ENCODE data around the gene FREY1. TPM values are rescaled to one million over a fixed set of nuclear protein-coding genes. Genes with fewer than 3 reads are reported as not detected.
"Not testable (repeated sequence)": the region's sequence is repeated elsewhere in the genome, so short reads cannot be mapped to it uniquely, and the experiment has no call there.

FREY1 gene
- total RNA-seq, 2 experiments from 2014 or later, result 1.5 to 2.3 TPM

DNA sequence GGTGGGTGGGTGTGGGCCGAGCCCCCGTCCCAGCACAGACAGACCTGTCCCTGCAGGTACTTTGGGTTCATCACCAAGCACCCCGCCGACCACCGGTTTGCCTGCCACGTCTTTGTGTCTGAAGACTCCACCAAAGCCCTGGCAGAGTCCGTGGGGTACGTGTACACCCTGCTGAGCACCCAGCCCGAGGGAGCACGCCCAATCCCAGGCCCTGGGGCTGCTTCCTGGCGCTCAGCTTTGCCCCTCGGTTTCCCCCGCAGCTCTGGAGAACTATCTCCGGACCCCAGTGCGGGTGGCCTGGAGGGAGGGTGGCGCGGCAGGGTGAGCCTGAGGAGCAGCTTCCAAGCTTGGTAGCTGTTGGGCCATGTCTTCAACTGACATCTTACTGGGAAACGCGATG, 2.0 kb downstream of the FREY1 start:
- ChIA-PET CTCF (no interaction called here), POLR2A (interaction anchor here (0.9 to 3.3 kb wide), 2 partner anchors 9 to 13 kb away, joined by 3 to 13 read pairs; partner anchors contain the start of gene PEX16)
- Mint-ChIP-seq H3K4me1 (peaks cover 9% of the 10 kb centered on the region), H3K9me3 (no peaks in the 10 kb centered on the region), H3K4me3 (no peak overlapping the region), H3K27me3 (peaks cover 16% of the 10 kb centered on the region), H3K36me3 (ENCODE audit: low read depth) (no peaks in the 10 kb centered on the region), H3K27ac (no peak overlapping the region)
- DNase-seq, result no peak

DNA sequence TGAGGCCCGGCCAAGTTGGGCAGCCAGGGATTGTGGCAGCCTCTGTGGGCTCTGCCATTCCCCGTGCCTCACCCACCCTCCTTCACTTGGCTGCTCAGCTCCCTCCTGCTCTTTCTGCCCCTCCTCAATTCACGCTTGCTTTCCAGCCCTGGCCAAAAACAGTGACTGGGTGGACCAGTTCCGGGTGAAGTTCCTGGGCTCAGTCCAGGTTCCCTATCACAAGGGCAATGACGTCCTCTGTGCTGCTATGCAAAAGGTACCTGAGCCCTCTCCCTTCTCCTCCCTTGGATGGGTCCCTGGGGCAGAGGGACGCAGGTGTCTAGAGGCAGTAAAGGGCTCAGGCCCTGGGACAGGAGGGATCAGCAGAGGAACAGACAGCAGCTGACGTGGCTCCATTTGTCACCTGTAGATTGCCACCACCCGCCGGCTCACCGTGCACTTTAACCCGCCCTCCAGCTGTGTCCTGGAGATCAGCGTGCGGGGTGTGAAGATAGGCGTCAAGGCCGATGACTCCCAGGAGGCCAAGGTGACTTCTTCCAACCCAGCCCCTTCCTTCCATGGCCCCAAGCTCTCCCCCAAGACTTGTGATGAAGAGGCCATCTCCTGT, 2.7 kb downstream of the FREY1 start:
- Mint-ChIP-seq H3K4me3 (no peak overlapping the region), H3K36me3 (ENCODE audit: low read depth) (no peaks in the 10 kb centered on the region), H3K9me3 (no peaks in the 10 kb centered on the region), H3K27ac (no peak overlapping the region), H3K27me3 (peaks cover 16% of the 10 kb centered on the region), H3K4me1 (peaks cover 10% of the 10 kb centered on the region)
- DNase-seq, result no peak
- ChIA-PET POLR2A (interaction anchor here (3.3 kb wide), 1 partner anchor 13 kb away, joined by 13 read pairs; the partner anchor contains the start of gene PEX16), CTCF (no interaction called here)

DNA sequence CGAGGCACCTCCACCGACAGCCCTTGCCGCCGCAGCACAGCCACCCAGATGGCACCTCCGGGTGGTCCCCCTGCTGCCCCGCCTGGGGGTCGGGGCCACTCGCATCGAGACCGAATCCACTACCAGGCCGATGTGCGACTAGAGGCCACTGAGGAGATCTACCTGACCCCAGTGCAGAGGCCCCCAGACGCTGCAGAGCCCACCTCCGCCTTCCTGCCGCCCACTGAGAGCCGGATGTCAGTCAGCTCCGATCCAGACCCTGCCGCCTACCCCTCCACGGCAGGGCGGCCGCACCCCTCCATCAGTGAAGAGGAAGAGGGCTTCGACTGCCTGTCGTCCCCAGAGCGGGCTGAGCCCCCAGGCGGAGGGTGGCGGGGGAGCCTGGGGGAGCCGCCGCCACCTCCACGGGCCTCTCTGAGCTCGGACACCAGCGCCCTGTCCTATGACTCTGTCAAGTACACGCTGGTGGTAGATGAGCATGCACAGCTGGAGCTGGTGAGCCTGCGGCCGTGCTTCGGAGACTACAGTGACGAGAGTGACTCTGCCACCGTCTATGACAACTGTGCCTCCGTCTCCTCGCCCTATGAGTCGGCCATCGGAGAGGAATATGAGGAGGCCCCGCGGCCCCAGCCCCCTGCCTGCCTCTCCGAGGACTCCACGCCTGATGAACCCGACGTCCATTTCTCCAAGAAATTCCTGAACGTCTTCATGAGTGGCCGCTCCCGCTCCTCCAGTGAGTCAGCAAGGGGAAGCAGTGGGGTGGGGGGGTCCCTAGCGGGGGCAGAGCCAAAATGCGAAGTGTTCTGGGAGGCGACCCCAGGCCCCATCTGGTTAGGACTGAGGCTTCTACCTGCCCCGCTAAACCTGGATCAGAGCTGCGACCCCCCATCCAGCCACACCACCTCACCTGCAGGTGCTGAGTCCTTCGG, 4.4 kb downstream of the FREY1 start:
- peaks cover 26% of the 10 kb centered on the region for H3K27me3 Mint-ChIP-seq
- DNase-seq, result no peak
- no peak overlapping the region for H3K4me3 Mint-ChIP-seq
- no peaks in the 10 kb centered on the region for H3K9me3 Mint-ChIP-seq
- peaks cover 15% of the 10 kb centered on the region for H3K4me1 Mint-ChIP-seq
- ChIA-PET POLR2A (interaction anchor here (1.9 kb wide), 1 partner anchor 14 kb away, joined by 11 read pairs; the partner anchor contains the start of gene PEX16), CTCF (no interaction called here)
- no peak overlapping the region for H3K27ac Mint-ChIP-seq
- no peaks in the 10 kb centered on the region for H3K36me3 Mint-ChIP-seq (ENCODE audit: low read depth)

DNA sequence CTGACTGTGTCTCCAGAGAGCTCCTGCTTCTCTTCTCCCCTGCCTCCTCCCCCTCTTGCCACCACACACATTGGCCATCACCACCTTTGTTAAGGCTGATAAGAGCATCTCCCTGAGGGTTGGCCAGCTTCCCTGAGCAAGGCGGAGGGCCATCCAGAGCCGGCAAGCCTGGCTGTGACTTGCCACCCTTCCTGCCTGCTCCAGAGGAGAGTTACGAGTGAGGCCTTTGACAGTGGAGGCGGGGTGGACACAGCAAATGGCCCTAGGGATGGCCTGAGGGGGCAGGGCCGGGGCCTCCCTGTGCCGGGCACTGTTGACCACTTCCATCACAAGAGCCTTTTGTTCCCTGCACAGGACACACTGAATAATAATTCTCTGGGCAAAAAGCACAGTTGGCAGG, 5.4 kb downstream of the FREY1 start:
- ChIA-PET CTCF (no interaction called here), POLR2A (interaction anchor here (1.9 kb wide), 1 partner anchor 15 kb away, joined by 11 read pairs; the partner anchor contains the start of gene PEX16)
- H3K36me3 Mint-ChIP-seq (ENCODE audit: low read depth), result no peaks in the 10 kb centered on the region

DNA sequence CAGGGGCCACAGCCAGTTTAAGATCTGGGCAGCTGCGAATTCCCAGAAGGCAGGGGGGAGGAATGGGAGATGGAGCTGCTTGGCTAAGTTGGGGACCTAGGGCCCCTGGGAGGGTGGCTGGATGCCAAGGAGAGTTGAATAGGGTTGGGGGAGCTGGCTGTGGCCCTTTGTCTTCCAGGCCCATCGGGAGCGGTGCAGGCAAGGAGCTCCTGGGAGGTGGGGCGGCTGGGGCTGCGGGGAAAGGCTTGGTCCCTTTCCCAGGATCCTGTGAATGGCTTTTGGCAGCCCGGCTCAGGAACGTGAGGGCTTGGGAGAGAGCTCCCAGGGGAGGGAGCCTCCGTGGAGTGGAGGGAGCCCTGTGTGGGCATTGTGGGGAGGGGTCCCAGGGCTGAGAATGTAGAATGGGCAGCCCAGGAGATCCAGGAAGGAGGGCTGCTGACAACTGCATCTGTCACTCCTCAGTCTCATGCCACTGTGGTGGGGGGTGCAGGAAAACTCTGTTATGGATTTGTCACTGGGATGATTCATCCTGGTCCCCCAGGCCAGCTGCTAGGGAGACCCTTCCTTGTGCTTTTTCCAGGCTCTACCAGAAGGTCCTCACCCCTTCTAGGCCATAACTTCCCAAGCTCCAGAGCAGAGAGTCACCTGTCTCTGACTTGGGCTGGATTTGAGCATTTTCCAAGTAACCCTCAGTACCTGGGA, 6.0 kb downstream of the FREY1 start:
- no peaks in the 10 kb centered on the region for H3K36me3 Mint-ChIP-seq (ENCODE audit: low read depth)
- ChIA-PET POLR2A (interaction anchor here (1.9 kb wide), 1 partner anchor 16 kb away, joined by 11 read pairs; the partner anchor contains the start of gene PEX16), CTCF (no interaction called here)
- H3K4me1 Mint-ChIP-seq, result peaks cover 12% of the 10 kb centered on the region
- H3K4me3 Mint-ChIP-seq, result peak overlapping the region; percentile 48
- DNase-seq, result no peak
- no peak overlapping the region for H3K27ac Mint-ChIP-seq
- H3K27me3 Mint-ChIP-seq, result peaks cover 27% of the 10 kb centered on the region
- no peaks in the 10 kb centered on the region for H3K9me3 Mint-ChIP-seq

More for the DNA sequence above, 5.4 kb downstream of the FREY1 start:
- Mint-ChIP-seq H3K4me1 (peaks cover 15% of the 10 kb centered on the region), H3K9me3 (no peaks in the 10 kb centered on the region), H3K4me3 (no peak overlapping the region), H3K27ac (no peak overlapping the region), H3K27me3 (peaks cover 27% of the 10 kb centered on the region)
- no peak for DNase-seq

DNA sequence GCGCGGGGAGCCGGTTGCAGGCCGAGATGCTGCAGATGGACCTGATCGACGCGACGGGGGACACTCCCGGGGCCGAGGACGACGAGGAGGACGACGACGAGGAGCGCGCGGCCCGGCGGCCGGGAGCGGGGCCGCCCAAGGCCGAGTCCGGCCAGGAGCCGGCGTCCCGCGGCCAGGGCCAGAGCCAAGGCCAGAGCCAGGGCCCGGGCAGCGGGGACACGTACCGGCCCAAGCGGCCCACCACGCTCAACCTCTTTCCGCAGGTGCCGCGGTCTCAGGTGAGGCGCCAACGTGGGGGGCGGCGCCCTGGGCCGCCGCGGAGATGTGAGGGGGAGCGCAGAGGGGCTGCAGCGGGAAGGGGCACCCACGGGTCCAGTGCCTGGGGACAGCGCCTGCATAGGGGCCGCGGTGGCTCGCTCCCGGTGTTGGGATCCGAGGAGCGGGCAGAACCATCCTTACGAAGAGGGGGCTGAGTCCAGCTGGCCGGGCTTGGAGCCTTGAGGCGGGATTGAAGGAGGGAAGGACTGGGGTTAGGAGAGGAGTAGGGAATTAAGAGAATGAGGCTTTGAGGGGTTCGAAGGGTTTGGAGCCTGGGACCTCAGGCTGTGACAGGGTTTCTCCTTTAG, 6.8 kb downstream of the FREY1 start:
- DNase-seq; H3K27ac Mint-ChIP-seq; CTCF ChIA-PET; H3K36me3 Mint-ChIP-seq (ENCODE audit: low read depth); H3K4me1 Mint-ChIP-seq; H3K9me3 Mint-ChIP-seq: not testable (repeated sequence)
- Mint-ChIP-seq H3K27me3 (peaks cover 27% of the 10 kb centered on the region), H3K4me3 (peak overlapping the region; percentile 48)
- POLR2A ChIA-PET, result interaction anchor here (1.9 kb wide), 1 partner anchor 17 kb away, joined by 11 read pairs; the partner anchor contains the start of gene PEX16

DNA sequence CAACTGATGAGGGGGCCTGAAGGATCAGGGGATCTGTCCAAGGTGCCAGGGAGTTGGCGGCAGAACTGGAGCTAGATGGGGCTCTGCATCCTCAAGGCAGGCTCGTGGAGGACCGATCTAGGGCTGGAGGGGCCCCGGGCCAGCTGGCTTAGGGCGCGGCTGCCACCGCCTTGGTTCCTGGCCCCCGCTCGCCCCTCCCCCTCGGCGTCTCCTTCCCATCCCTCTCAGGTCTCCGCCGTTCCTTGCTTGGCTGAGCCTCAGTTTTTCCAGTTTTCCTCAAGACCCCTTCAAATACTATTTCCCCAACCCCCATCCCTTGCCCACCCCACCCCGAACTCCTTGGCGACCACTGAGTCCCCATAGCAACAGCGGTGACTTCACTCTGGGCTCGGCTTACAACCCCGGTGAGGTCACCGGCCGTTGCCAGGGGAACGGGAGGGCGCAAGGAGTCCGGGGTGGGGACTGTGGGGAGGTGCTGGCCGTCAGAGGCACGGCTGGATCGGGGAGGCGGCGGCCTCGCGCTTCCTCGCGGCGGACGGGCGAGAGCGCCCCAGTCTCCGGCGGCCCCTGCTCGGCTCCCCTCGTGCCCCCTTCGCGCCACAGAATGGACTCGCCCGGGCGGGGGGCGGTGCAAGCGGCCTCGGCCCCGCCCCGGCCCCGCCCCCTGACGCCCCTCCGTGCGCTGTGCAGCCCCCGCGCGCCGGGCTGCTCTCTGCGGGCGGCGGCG, 7.5 kb downstream of the FREY1 start:
- peaks cover 9% of the 10 kb centered on the region for H3K4me1 Mint-ChIP-seq
- ChIA-PET CTCF (interaction anchor here (0.8 to 1.2 kb wide), 4 partner anchors 17 to 107 kb away, joined by 3 to 4 read pairs (median 3); partner anchors contain the start of gene PEX16), POLR2A (interaction anchor here (1.2 to 1.5 kb wide), 2 partner anchors 15 to 95 kb away, joined by 3 to 6 read pairs; partner anchors contain the start of gene SLC35C1)
- H3K4me3 Mint-ChIP-seq, result peak overlapping the region; percentile 35
- H3K9me3 Mint-ChIP-seq, result no peaks in the 10 kb centered on the region
- H3K27ac Mint-ChIP-seq, result no peak overlapping the region
- peaks cover 27% of the 10 kb centered on the region for H3K27me3 Mint-ChIP-seq
- H3K36me3 Mint-ChIP-seq (ENCODE audit: low read depth), result no peaks in the 10 kb centered on the region
- peak; percentile 70 for DNase-seq

DNA sequence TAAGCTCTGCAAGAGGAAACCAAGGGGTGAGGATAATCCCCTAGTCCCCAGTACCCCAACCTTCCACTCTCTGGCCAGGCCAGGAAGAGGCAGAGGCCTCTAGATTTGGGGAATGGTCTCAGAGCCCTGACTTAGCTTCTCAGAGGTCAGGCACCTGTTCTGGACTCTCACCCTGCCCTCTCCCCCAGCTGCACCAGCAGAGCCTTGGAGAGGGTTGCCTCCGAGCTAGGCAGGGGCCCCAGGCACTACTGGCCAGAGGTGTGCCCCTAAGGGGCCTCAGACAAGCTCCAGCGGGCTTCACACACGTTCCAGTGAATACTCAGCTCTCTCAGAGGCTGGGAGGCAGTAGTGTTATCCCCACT, 8.0 kb downstream of the FREY1 start:
- Mint-ChIP-seq H3K4me3 (peak overlapping the region; percentile 35), H3K27me3 (peaks cover 27% of the 10 kb centered on the region), H3K36me3 (ENCODE audit: low read depth) (no peaks in the 10 kb centered on the region), H3K4me1 (peaks cover 9% of the 10 kb centered on the region), H3K27ac (no peak overlapping the region), H3K9me3 (no peaks in the 10 kb centered on the region)
- no peak for DNase-seq
- ChIA-PET POLR2A (interaction anchor here (1.2 to 1.5 kb wide), 3 partner anchors 11 to 95 kb away, joined by 3 to 6 read pairs (median 4); partner anchors contain the start of gene SLC35C1), CTCF (interaction anchor here (0.8 to 1.2 kb wide), 4 partner anchors 18 to 107 kb away, joined by 3 to 4 read pairs (median 3); partner anchors contain the start of gene PEX16)

DNA sequence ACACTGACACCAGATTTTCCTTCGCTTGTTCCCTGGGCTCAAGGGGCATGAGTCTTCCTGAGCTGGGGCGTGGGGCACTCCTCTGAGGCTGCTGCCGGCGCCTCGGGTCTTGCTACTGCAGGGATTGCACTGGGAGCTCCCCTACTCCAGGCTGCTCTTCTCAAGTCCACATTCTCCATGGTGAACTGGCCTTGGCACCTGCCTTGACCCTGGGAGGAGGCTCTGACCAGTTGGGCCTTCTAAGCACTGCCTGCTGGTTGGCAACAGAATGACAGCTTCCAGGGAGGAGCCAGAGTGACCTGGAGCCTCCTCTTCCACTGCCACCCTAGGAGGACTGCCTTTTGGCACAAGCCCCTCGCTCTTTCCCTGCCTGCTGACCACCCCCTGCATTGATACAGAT, 9.5 kb downstream of the FREY1 start:
- peaks cover 9% of the 10 kb centered on the region for H3K4me1 Mint-ChIP-seq
- no peak overlapping the region for H3K4me3 Mint-ChIP-seq
- no peaks in the 10 kb centered on the region for H3K9me3 Mint-ChIP-seq
- H3K27ac Mint-ChIP-seq, result no peak overlapping the region
- no peak for DNase-seq
- H3K36me3 Mint-ChIP-seq (ENCODE audit: low read depth), result no peaks in the 10 kb centered on the region
- peaks cover 27% of the 10 kb centered on the region for H3K27me3 Mint-ChIP-seq
- ChIA-PET CTCF (interaction anchor here (1.0 to 1.6 kb wide), 2 partner anchors 9 to 106 kb away, joined by 3 read pairs; no protein-coding TSS in a partner anchor), POLR2A (no interaction called here)

DNA sequence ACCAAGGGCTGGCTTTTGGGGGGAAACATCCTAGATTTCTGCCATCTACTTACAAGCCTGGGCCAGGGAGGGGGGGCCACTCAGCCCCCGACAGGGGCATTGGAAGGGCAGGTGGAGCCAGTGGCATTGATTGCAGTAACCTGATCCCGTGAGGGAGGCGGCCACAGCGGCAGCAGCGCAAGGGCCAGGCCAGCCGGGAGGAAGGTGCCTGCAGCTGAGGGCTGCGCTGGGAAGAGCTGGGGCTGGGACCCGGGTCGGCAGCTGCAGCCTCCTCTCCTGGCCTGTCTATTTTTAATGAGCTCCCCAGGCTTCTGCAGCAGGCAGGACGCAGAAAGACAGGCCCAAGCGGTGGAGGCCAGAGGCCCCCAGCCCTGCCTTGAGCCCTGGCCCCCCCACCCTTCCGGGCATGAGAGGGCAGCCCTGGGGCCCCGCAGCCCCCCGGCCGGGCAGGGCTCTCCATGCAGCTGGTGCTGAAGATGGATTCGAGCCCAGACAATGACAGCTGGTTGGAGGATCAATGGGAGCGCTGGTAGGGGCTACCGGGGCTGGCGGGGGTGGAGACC, 10.6 kb downstream of the FREY1 start:
- H3K4me1 Mint-ChIP-seq, result peaks cover 9% of the 10 kb centered on the region
- ChIA-PET POLR2A (interaction anchor here (0.9 to 1.2 kb wide), 2 partner anchors 9 to 21 kb away, joined by 3 read pairs; partner anchors contain the start of gene PEX16), CTCF (interaction anchor here (1.6 kb wide), 1 partner anchor 107 kb away, joined by 3 read pairs; no protein-coding TSS in a partner anchor)
- H3K27ac Mint-ChIP-seq, result no peak overlapping the region
- no peak for DNase-seq
- no peaks in the 10 kb centered on the region for H3K9me3 Mint-ChIP-seq
- no peak overlapping the region for H3K4me3 Mint-ChIP-seq
- H3K36me3 Mint-ChIP-seq (ENCODE audit: low read depth), result no peaks in the 10 kb centered on the region
- H3K27me3 Mint-ChIP-seq, result peaks cover 22% of the 10 kb centered on the region

DNA sequence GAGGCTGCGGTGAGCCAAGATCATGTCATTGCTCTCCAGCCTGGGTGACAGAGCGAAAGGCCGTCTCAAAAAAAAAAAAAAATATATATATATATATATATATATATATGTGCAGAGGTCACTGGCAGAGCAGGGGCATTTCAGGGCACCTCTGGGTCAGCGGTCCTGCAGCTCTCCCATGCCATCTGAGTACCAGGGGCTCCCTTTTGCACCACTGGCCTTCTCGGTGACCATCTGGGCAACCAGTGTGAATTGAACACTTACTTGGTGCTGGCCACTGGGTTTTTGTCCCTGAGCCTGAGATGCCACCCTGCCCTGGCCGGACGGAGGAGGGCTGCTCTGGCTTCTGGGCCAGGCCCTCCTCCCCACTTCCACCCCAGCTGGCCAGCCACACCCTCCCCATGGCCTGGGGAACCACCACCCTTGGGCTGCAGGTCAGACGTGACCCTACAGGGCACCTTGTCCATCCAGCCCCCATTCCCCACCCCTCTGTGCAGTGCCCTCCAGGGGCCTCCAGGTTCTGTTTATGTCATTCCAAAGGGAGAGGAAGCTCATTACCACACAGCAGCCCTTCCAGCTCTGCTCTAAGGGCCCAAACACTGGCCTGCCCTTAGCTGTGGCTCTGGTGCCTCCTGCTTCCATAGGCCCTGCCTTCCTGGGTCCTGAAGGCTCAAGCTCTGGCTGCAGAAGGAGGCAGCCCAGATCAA, 11.4 kb downstream of the FREY1 start:
- Mint-ChIP-seq H3K4me1 (peaks cover 9% of the 10 kb centered on the region), H3K27ac (no peak overlapping the region), H3K9me3 (no peaks in the 10 kb centered on the region), H3K36me3 (ENCODE audit: low read depth) (no peaks in the 10 kb centered on the region), H3K4me3 (no peak overlapping the region), H3K27me3 (peaks cover 18% of the 10 kb centered on the region)
- ChIA-PET CTCF (no interaction called here), POLR2A (interaction anchor here (1.2 kb wide), 1 partner anchor 10 kb away, joined by 3 read pairs; no protein-coding TSS in a partner anchor)
- no peak for DNase-seq
